Mesenchymal stem cell (in vitro differentiated cells and primary cell): ENCODE data around the gene ZFAND6.

Source experiments
- DNase-seq: peaks from one replicate; pipeline ENCODE4 v3.0.0-alpha.2; 2013
- H2AFZ ChIP-seq: one replicate; pipeline ENCODE4 v1.6.1; 2013; ENCODE audit warnings: low read depth, mild to moderate bottlenecking, control low read depth, inconsistent platforms, low read length, moderate library complexity
- H2AK5ac ChIP-seq: 2 replicates; pipeline ENCODE4 v1.6.1; 2013; ENCODE audit warnings: low read length, moderate library complexity, mild to moderate bottlenecking, inconsistent platforms; ENCODE audit not compliant: severe bottlenecking
- H2BK120ac ChIP-seq: one replicate; pipeline ENCODE4 v1.6.1; 2013; ENCODE audit warnings: low read depth, mild to moderate bottlenecking, inconsistent platforms, low read length, moderate library complexity
- H2BK12ac ChIP-seq, 2 experiments: one replicate each; pipeline ENCODE4 v1.6.1; 2013; ENCODE audit warnings: inconsistent platforms in 2 of 2, low read length in 2 of 2, mild to moderate bottlenecking in 2 of 2, moderate library complexity in 2 of 2, control low read depth in 1 of 2
- H2BK15ac ChIP-seq: one replicate; pipeline ENCODE4 v1.6.1; 2013; ENCODE audit warnings: mild to moderate bottlenecking, low read depth, inconsistent platforms; ENCODE audit not compliant: poor library complexity, severe bottlenecking
- H2BK5ac ChIP-seq: 2 replicates; pipeline ENCODE4 v1.6.1; 2013; ENCODE audit warnings: low read depth, mild to moderate bottlenecking, low read length, control low read depth, inconsistent platforms; ENCODE audit not compliant: poor library complexity, severe bottlenecking
- H3K14ac ChIP-seq, 2 experiments: one replicate each; pipeline ENCODE4 v1.6.1; 2013; ENCODE audit warnings: inconsistent platforms in 2 of 2, low read length in 2 of 2, control low read depth in 1 of 2, mild to moderate bottlenecking in 1 of 2, moderate library complexity in 1 of 2
- H3K18ac ChIP-seq, 2 experiments: one replicate each; pipeline ENCODE4 v1.6.1; 2013; ENCODE audit warnings: inconsistent platforms in 2 of 2, low read length in 2 of 2, control low read depth in 1 of 2, low read depth in 1 of 2, mild to moderate bottlenecking in 1 of 2
- H3K23ac ChIP-seq, 2 experiments: one replicate each; pipeline ENCODE4 v1.6.1; 2013; ENCODE audit warnings: inconsistent platforms in 2 of 2, low read length in 2 of 2, mild to moderate bottlenecking in 2 of 2, moderate library complexity in 2 of 2, control low read depth in 1 of 2
- H3K27ac ChIP-seq: 2 replicates; pipeline ENCODE4 v1.5.1; 2013; ENCODE audit warnings: mild to moderate bottlenecking, moderate library complexity, low read length, control low read depth, inconsistent platforms; ENCODE audit not compliant: poor library complexity, severe bottlenecking
- H3K27me3 ChIP-seq, 2 experiments: 2 replicates each; pipeline versions ENCODE4 v1.6.1 to v1.7.0; 2013; ENCODE audit warnings: low read length in 2 of 2, mild to moderate bottlenecking in 2 of 2, moderate library complexity in 2 of 2, control low read depth in 1 of 2, inconsistent platforms in 1 of 2; ENCODE audit not compliant: control insufficient read depth in 1 of 2, insufficient read depth in 1 of 2
- H3K36me3 ChIP-seq, 2 experiments: 2 replicates each; pipeline versions ENCODE4 v1.6.1 to v1.7.0; 2013; ENCODE audit warnings: low read length in 2 of 2, control low read depth in 1 of 2, inconsistent platforms in 1 of 2, low read depth in 1 of 2, mild to moderate bottlenecking in 1 of 2; ENCODE audit not compliant: insufficient read depth in 2 of 2, control insufficient read depth in 1 of 2
- H3K4ac ChIP-seq, 2 experiments: one replicate each; pipeline ENCODE4 v1.6.1; 2013; ENCODE audit warnings: inconsistent platforms in 2 of 2, low read length in 2 of 2, mild to moderate bottlenecking in 2 of 2, moderate library complexity in 2 of 2, control low read depth in 1 of 2, low read depth in 1 of 2
- H3K4me1 ChIP-seq: 2 replicates; pipeline ENCODE4 v1.6.1; 2013; ENCODE audit warnings: low read depth, low read length, control low read depth; ENCODE audit not compliant: control insufficient read depth, insufficient read depth
- H3K4me2 ChIP-seq: 2 replicates; pipeline ENCODE4 v1.6.1; 2013; ENCODE audit warnings: low read length, mild to moderate bottlenecking, inconsistent platforms; ENCODE audit not compliant: poor library complexity, severe bottlenecking
- H3K4me3 ChIP-seq, 2 experiments: 2 replicates each; pipeline versions ENCODE4 v1.5.1 to v1.7.0; 2013; ENCODE audit warnings: low read length in 2 of 2, mild to moderate bottlenecking in 2 of 2, control low read depth in 1 of 2, low read depth in 1 of 2; ENCODE audit not compliant: insufficient read depth in 1 of 2
- H3K79me1 ChIP-seq: replicated peaks from 2 replicates; pipeline ENCODE4 v1.6.1; 2013; ENCODE audit warnings: mild to moderate bottlenecking, control low read depth, low read length, inconsistent platforms; ENCODE audit not compliant: poor library complexity, severe bottlenecking
- H3K9ac ChIP-seq: 2 replicates; pipeline ENCODE4 v1.7.0; 2013; ENCODE audit warnings: mild to moderate bottlenecking, low read length, moderate library complexity
- H3K9me3 ChIP-seq: 2 replicates; pipeline ENCODE4 v1.7.0; 2013; ENCODE audit warnings: mild to moderate bottlenecking, low read length; ENCODE audit not compliant: control insufficient read depth
- H4K8ac ChIP-seq: one replicate; pipeline ENCODE4 v1.6.1; 2013; ENCODE audit warnings: inconsistent platforms, mild to moderate bottlenecking, low read length, moderate library complexity
- H4K91ac ChIP-seq: one replicate; pipeline ENCODE4 v1.6.1; 2013; ENCODE audit warnings: mild to moderate bottlenecking, low read length, inconsistent platforms
- WGBS: methylation state at CpG from one replicate; pipeline ENCODE4 v1.1.7; 2013; ENCODE audit warnings: mixed read lengths; 5-methylcytosine and 5-hydroxymethylcytosine counted together

ZFAND6 gene

GRCh38 chr15:80058044-80058443 lies 1.4 kb upstream of the ZFAND6 start:
- Histone ChIP-seq H3K27ac (no peak overlapping the region), H3K4me1 (peaks cover 5% of the 10 kb centered on the region), H2AK5ac (no peak overlapping the region), H3K9me3 (no peaks in the 10 kb centered on the region), H2BK120ac (no peak overlapping the region), H2BK15ac (no peak overlapping the region), H2AFZ (no peak overlapping the region), H4K91ac (no peak overlapping the region), H3K4ac (no peak overlapping the region), H3K14ac (no peak overlapping the region), H3K4me2 (no peak overlapping the region), H4K8ac (no peak overlapping the region), H2BK5ac (no peak overlapping the region), H3K79me1 (no peaks in the 10 kb centered on the region), H2BK12ac (no peak overlapping the region), H3K36me3 (no peaks in the 10 kb centered on the region), H3K23ac (no peak overlapping the region), H3K4me3 (no peak overlapping the region), H3K9ac (no peak overlapping the region), H3K27me3 (peaks cover 9 to 14% of the 10 kb centered on the region in 2 experiments), H3K18ac (no peak overlapping the region)
- DNase-seq, result no peak
- WGBS, result 69% methylated on average over 6 of the region's 6 CpGs

- Histone ChIP-seq H2BK12ac (peak overlapping the region in 1 of 2 experiments; percentile 52), H2AK5ac (no peak overlapping the region), H3K18ac (peak overlapping the region; percentile 86 to 87), H3K9ac (peak overlapping the region; percentile 97), H3K27me3 (peaks cover 9 to 14% of the 10 kb centered on the region in 2 experiments), H3K9me3 (no peaks in the 10 kb centered on the region), H2BK5ac (peak overlapping the region; percentile 81), H2AFZ (peak overlapping the region; percentile 82), H3K14ac (no peak overlapping the region), H3K4me3 (peak overlapping the region; percentile 86 to 95), H3K4me2 (peak overlapping the region; percentile 74), H2BK120ac (peak overlapping the region; percentile 73), H3K36me3 (peaks cover 0 to 3% of the 10 kb centered on the region in 2 experiments), H2BK15ac (peak overlapping the region; percentile 90), H4K91ac (peak overlapping the region; percentile 75), H3K23ac (peak overlapping the region in 1 of 2 experiments; percentile 69), H3K27ac (peak overlapping the region; percentile 92), H3K4me1 (peaks cover 5% of the 10 kb centered on the region), H4K8ac (peak overlapping the region; percentile 96), H3K4ac (peak overlapping the region in 1 of 2 experiments; percentile 80), H3K79me1 (peaks cover 2% of the 10 kb centered on the region)
- DNase-seq, result peak; percentile 47
- 1% methylated on average over 32 of the region's 72 CpGs for WGBS
These were observed 395 bp downstream of the ZFAND6 start for GRCh38 chr15:80059786-80060355.

GRCh38 chr15:80060356-80061006 lies 1.0 kb downstream of the ZFAND6 start:
- H3K23ac ChIP-seq, result no peak overlapping the region
- no peak overlapping the region for H4K91ac ChIP-seq
- peak overlapping the region; percentile 97 for H3K9ac ChIP-seq
- peaks cover 5% of the 10 kb centered on the region for H3K4me1 ChIP-seq
- DNase-seq, result peak; percentile 79
- peaks cover 2% of the 10 kb centered on the region for H3K79me1 ChIP-seq
- H2BK12ac ChIP-seq, result no peak overlapping the region
- no peak overlapping the region for H2BK120ac ChIP-seq
- peaks cover 0 to 3% of the 10 kb centered on the region in 2 experiments for H3K36me3 ChIP-seq
- peak overlapping the region; percentile 74 for H3K4me2 ChIP-seq
- peaks cover 9 to 14% of the 10 kb centered on the region in 2 experiments for H3K27me3 ChIP-seq
- no peak overlapping the region for H2AFZ ChIP-seq
- peak overlapping the region; percentile 86 to 95 for H3K4me3 ChIP-seq
- H2BK5ac ChIP-seq, result peak overlapping the region; percentile 81
- no peaks in the 10 kb centered on the region for H3K9me3 ChIP-seq
- H3K18ac ChIP-seq, result no peak overlapping the region
- H4K8ac ChIP-seq, result no peak overlapping the region
- peak overlapping the region in 1 of 2 experiments; percentile 41 for H3K4ac ChIP-seq
- H3K14ac ChIP-seq, result no peak overlapping the region
- WGBS, result 2% methylated on average over 18 of the region's 26 CpGs
- H2AK5ac ChIP-seq, result no peak overlapping the region
- peak overlapping the region; percentile 92 for H3K27ac ChIP-seq
- H2BK15ac ChIP-seq, result no peak overlapping the region

- Histone ChIP-seq H4K8ac (no peak overlapping the region), H3K4me3 (peak overlapping the region in 1 of 2 experiments; percentile 86), H4K91ac (no peak overlapping the region), H3K4me1 (peaks cover 5% of the 10 kb centered on the region), H3K4me2 (no peak overlapping the region), H3K9ac (peak overlapping the region; percentile 97), H3K18ac (no peak overlapping the region), H3K27ac (no peak overlapping the region), H2BK5ac (no peak overlapping the region), H3K36me3 (peaks cover 0 to 3% of the 10 kb centered on the region in 2 experiments), H3K14ac (no peak overlapping the region), H2BK12ac (no peak overlapping the region), H3K9me3 (no peaks in the 10 kb centered on the region), H2AK5ac (no peak overlapping the region), H2BK120ac (no peak overlapping the region), H3K79me1 (peaks cover 3% of the 10 kb centered on the region), H3K23ac (no peak overlapping the region), H3K4ac (no peak overlapping the region), H2BK15ac (no peak overlapping the region), H2AFZ (no peak overlapping the region), H3K27me3 (peaks cover 9 to 14% of the 10 kb centered on the region in 2 experiments)
- 58% methylated on average over 3 of the region's 5 CpGs for WGBS
- peak; percentile 39 for DNase-seq
These were observed 2.1 kb downstream of the ZFAND6 start for GRCh38 chr15:80061582-80061981.
